ENCODE results near the gene EDN1.

DNA sequence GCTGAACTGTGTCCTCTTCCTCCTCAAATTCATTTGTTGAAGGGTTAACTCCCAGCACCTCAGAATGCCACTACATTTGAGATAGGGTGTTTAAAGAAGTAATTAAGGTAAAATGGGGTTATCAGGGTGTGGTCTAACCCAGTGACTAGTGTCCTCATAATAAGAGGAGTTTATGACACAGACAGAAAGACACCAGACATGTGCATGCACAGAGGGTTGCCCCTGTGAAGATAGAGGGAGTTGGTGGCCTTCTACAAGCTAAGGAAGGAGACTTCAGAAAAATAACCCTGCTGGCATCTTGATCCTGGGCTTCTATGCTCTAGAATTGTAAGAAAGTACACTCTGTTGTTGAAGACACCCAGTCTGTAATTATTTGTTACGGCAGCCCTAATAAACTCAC lies 24.9 kb upstream of the EDN1 start:
- TF ChIP-seq, protein P1, sequence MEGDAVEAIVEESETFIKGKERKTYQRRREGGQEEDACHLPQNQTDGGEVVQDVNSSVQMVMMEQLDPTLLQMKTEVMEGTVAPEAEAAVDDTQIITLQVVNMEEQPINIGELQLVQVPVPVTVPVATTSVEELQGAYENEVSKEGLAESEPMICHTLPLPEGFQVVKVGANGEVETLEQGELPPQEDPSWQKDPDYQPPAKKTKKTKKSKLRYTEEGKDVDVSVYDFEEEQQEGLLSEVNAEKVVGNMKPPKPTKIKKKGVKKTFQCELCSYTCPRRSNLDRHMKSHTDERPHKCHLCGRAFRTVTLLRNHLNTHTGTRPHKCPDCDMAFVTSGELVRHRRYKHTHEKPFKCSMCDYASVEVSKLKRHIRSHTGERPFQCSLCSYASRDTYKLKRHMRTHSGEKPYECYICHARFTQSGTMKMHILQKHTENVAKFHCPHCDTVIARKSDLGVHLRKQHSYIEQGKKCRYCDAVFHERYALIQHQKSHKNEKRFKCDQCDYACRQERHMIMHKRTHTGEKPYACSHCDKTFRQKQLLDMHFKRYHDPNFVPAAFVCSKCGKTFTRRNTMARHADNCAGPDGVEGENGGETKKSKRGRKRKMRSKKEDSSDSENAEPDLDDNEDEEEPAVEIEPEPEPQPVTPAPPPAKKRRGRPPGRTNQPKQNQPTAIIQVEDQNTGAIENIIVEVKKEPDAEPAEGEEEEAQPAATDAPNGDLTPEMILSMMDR (IDR thresholded peaks at IDR 0.05), result no peak
- TF ChIP-seq EP300 (IDR thresholded peaks at IDR 0.05), result no peak
- TF ChIP-seq POLR2AphosphoS5 (IDR thresholded peaks at IDR 0.05), result no peak
- no peak for TF ChIP-seq POLR2A (IDR thresholded peaks at IDR 0.05; ENCODE audit: low read depth)

Data from esophagus muscularis mucosa (tissue), 4 donors.